ENCODE data around the gene LIN28B. TPM values are rescaled to one million over a fixed set of nuclear protein-coding genes. Genes with fewer than 3 reads are reported as not detected.

LIN28B gene
- total and polyA plus RNA-seq, 4 donors: 0.12 to 0.14 TPM; not detected in 2

GRCh38 chr6:105014448-105014847 lies 57.5 kb downstream of the LIN28B start:
- Histone ChIP-seq H3K9me3 (ENCODE audit: control insufficient read depth in 4 of 4, insufficient read depth in 3 of 4, low read length in 3 of 4) (no peaks in the 10 kb centered on the region), H3K4me3 (no peak overlapping the region), H3K9ac (ENCODE audit: insufficient read depth in 1 of 2, low read length in 2 of 2) (no peak overlapping the region), H3K36me3 (ENCODE audit: control insufficient read depth in 4 of 4, insufficient read depth in 4 of 4, low read length in 4 of 4) (no peaks in the 10 kb centered on the region), H3K27me3 (ENCODE audit: control insufficient read depth in 3 of 3, insufficient read depth in 3 of 3, low read length in 2 of 3) (no peaks in the 10 kb centered on the region), H3K4me1 (ENCODE audit: control insufficient read depth in 5 of 5, insufficient read depth in 5 of 5, low read length in 5 of 5) (no peaks in the 10 kb centered on the region), H3K27ac (ENCODE audit: low read depth in 1 of 2, low read length in 1 of 2) (no peak overlapping the region)
- ATAC-seq (ENCODE audit: insufficient read depth, low FRiP score) (no peak), DNase-seq (no peak)
- 93 to 94% methylated on average over 3 of the region's 3 CpGs for WGBS, 2 donors
- no peak for TF ChIP-seq CTCF (IDR thresholded peaks at IDR 0.05; ENCODE audit: control extremely low read depth, extremely low read depth)

GRCh38 chr6:105014954-105015353 lies 58.0 kb downstream of the LIN28B start:
- Histone ChIP-seq H3K9ac (ENCODE audit: insufficient read depth in 1 of 2, low read length in 2 of 2) (no peak overlapping the region), H3K27me3 (ENCODE audit: control insufficient read depth in 3 of 3, insufficient read depth in 3 of 3, low read length in 2 of 3) (no peaks in the 10 kb centered on the region), H3K4me1 (ENCODE audit: control insufficient read depth in 5 of 5, insufficient read depth in 5 of 5, low read length in 5 of 5) (no peaks in the 10 kb centered on the region), H3K9me3 (ENCODE audit: control insufficient read depth in 4 of 4, insufficient read depth in 3 of 4, low read length in 3 of 4) (no peaks in the 10 kb centered on the region), H3K27ac (ENCODE audit: low read depth in 1 of 2, low read length in 1 of 2) (no peak overlapping the region), H3K4me3 (no peak overlapping the region), H3K36me3 (ENCODE audit: control insufficient read depth in 4 of 4, insufficient read depth in 4 of 4, low read length in 4 of 4) (no peaks in the 10 kb centered on the region)
- DNase-seq (peak in 1 of 3 donors; percentile 4), ATAC-seq (ENCODE audit: insufficient read depth, low FRiP score) (no peak)
- no peak for TF ChIP-seq CTCF (IDR thresholded peaks at IDR 0.05; ENCODE audit: control extremely low read depth, extremely low read depth)

GRCh38 chr6:105015482-105015881 lies 58.6 kb downstream of the LIN28B start:
- peak in 2 of 3 donors; percentile 12 to 21 for DNase-seq
- H3K36me3 ChIP-seq (ENCODE audit: control insufficient read depth in 4 of 4, insufficient read depth in 4 of 4, low read length in 4 of 4): no peaks in the 10 kb centered on the region
- ATAC-seq (ENCODE audit: insufficient read depth, low FRiP score): no peak
- no peak overlapping the region for H3K9ac ChIP-seq (ENCODE audit: insufficient read depth in 1 of 2, low read length in 2 of 2)
- WGBS, 2 donors: 62 to 84% methylated on average over 2 of the region's 2 CpGs
- H3K9me3 ChIP-seq (ENCODE audit: control insufficient read depth in 4 of 4, insufficient read depth in 3 of 4, low read length in 3 of 4): no peaks in the 10 kb centered on the region
- H3K27ac ChIP-seq (ENCODE audit: low read depth in 1 of 2, low read length in 1 of 2): no peak overlapping the region
- no peaks in the 10 kb centered on the region for H3K27me3 ChIP-seq (ENCODE audit: control insufficient read depth in 3 of 3, insufficient read depth in 3 of 3, low read length in 2 of 3)
- H3K4me1 ChIP-seq (ENCODE audit: control insufficient read depth in 5 of 5, insufficient read depth in 5 of 5, low read length in 5 of 5): no peaks in the 10 kb centered on the region
- TF ChIP-seq CTCF (IDR thresholded peaks at IDR 0.05; ENCODE audit: control extremely low read depth, extremely low read depth): no peak
- H3K4me3 ChIP-seq: no peak overlapping the region

- TF ChIP-seq CTCF (IDR thresholded peaks at IDR 0.05; ENCODE audit: control extremely low read depth, extremely low read depth): no peak
- Histone ChIP-seq H3K4me3 (no peak overlapping the region), H3K27ac (ENCODE audit: low read depth in 1 of 2, low read length in 1 of 2) (no peak overlapping the region), H3K4me1 (ENCODE audit: control insufficient read depth in 5 of 5, insufficient read depth in 5 of 5, low read length in 5 of 5) (no peaks in the 10 kb centered on the region), H3K9ac (ENCODE audit: insufficient read depth in 1 of 2, low read length in 2 of 2) (no peak overlapping the region), H3K36me3 (ENCODE audit: control insufficient read depth in 4 of 4, insufficient read depth in 4 of 4, low read length in 4 of 4) (no peaks in the 10 kb centered on the region), H3K27me3 (ENCODE audit: control insufficient read depth in 3 of 3, insufficient read depth in 3 of 3, low read length in 2 of 3) (no peaks in the 10 kb centered on the region), H3K9me3 (ENCODE audit: control insufficient read depth in 4 of 4, insufficient read depth in 3 of 4, low read length in 3 of 4) (no peaks in the 10 kb centered on the region)
- no peak for DNase-seq
- 92 to 94% methylated on average over 2 of the region's 2 CpGs for WGBS, 2 donors
- ATAC-seq (ENCODE audit: insufficient read depth, low FRiP score): no peak
These were observed 62.4 kb downstream of the LIN28B start for GRCh38 chr6:105019285-105019684.

Data from lung (tissue), 12 donors.